ENCODE measurements around the gene CST3. TPM values are rescaled to one million over a fixed set of nuclear protein-coding genes. Genes with fewer than 3 reads are reported as not detected.

The CST3 gene
- polyA plus RNA-seq, 1 donor (not counting 4 experiments of a cell fraction or from before 2014, with no cell fraction given): 194 TPM

DNA sequence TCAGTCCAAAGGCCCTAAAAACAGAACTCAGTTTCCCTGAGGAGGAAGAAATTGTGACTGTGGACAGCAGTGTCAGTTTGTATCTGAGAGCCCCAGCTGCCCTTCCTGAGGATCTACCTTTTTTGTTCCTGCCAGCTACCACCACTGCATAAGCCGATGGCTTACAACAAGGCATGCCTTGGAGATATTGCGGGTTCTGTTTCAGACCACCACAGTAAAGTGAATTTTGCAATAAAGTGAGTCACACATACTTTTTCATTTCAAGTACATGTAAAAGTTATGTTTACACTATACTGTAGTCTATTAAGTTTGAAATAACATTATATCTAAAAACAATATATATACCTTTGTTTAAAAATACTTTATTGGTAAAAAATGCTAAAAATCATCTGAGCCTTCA lies 9.6 kb upstream of the CST3 start:
- no peak overlapping the region for H3K4me2 ChIP-seq (ENCODE audit: control insufficient read depth, extremely low read depth, insufficient read depth, low read depth, low read length)
- H3K4me1 ChIP-seq (ENCODE audit: control insufficient read depth, extremely low read depth, insufficient read depth, low read length): peaks cover 4% of the 10 kb centered on the region
- no peak overlapping the region for H3K27ac ChIP-seq (ENCODE audit: control insufficient read depth, insufficient read depth, low read length)
- TF ChIP-seq CTCF (optimal IDR thresholded peaks at IDR 0.05 in 1 of 3, IDR thresholded peaks at IDR 0.05 in 1 of 3, conservative IDR thresholded peaks at IDR 0.05 in 1 of 3; ENCODE audit: extremely low read depth in 1 of 3, insufficient read depth in 2 of 3, low read length in 3 of 3) (no peak), EZH2 (IDR thresholded peaks at IDR 0.05; ENCODE audit: low read length) (no peak)
- H3K79me2 ChIP-seq (ENCODE audit: control insufficient read depth, insufficient read depth, low read length): no peaks in the 10 kb centered on the region
- FAIRE-seq (no peak), DNase-seq (ENCODE audit: low read depth, low spot score) (no peak)
- H3K9me1 ChIP-seq (ENCODE audit: control insufficient read depth, extremely low read depth, insufficient read depth, low read length): no peaks in the 10 kb centered on the region
- H2AFZ ChIP-seq (ENCODE audit: control insufficient read depth, low read length): no peak overlapping the region
- H3K9me3 ChIP-seq (ENCODE audit: control insufficient read depth, low read depth, low read length): no peaks in the 10 kb centered on the region
- no peaks in the 10 kb centered on the region for H3K36me3 ChIP-seq (ENCODE audit: control insufficient read depth in 2 of 2, extremely low read depth in 1 of 2, insufficient read depth in 2 of 2, low read length in 2 of 2)
- H3K27me3 ChIP-seq (ENCODE audit: control insufficient read depth, extremely low read depth, insufficient read depth, low read length): no peaks in the 10 kb centered on the region
- H3K4me3 ChIP-seq (ENCODE audit: control insufficient read depth in 2 of 3, extremely low read depth in 1 of 3, insufficient read depth in 2 of 3, low read depth in 1 of 3, low read length in 3 of 3): no peak overlapping the region
- dilution Hi-C loops (cut with MboI; ENCODE audit: extremely low pct_ligation_motif_present, low sequenced_read_pairs): no loop called here
- H3K9ac ChIP-seq (ENCODE audit: control insufficient read depth, extremely low read depth, insufficient read depth, low read length): no peak overlapping the region
- H4K20me1 ChIP-seq (ENCODE audit: control insufficient read depth, extremely low read depth, insufficient read depth, low read length): no peaks in the 10 kb centered on the region

GRCh38 chr20:23646106-23646873 lies 8.5 kb upstream of the CST3 start:
- no peak for FAIRE-seq
- no peaks in the 10 kb centered on the region for H3K36me3 ChIP-seq (ENCODE audit: control insufficient read depth in 2 of 2, extremely low read depth in 1 of 2, insufficient read depth in 2 of 2, low read length in 2 of 2)
- H3K4me2 ChIP-seq (ENCODE audit: control insufficient read depth, extremely low read depth, insufficient read depth, low read depth, low read length): no peak overlapping the region
- H3K9ac ChIP-seq (ENCODE audit: control insufficient read depth, extremely low read depth, insufficient read depth, low read length): no peak overlapping the region
- H3K79me2 ChIP-seq (ENCODE audit: control insufficient read depth, insufficient read depth, low read length): no peaks in the 10 kb centered on the region
- TF ChIP-seq EZH2 (IDR thresholded peaks at IDR 0.05; ENCODE audit: low read length): no peak
- no peak for TF ChIP-seq CTCF (optimal IDR thresholded peaks at IDR 0.05 in 1 of 3, IDR thresholded peaks at IDR 0.05 in 1 of 3, conservative IDR thresholded peaks at IDR 0.05 in 1 of 3; ENCODE audit: extremely low read depth in 1 of 3, insufficient read depth in 2 of 3, low read length in 3 of 3)
- H3K27ac ChIP-seq (ENCODE audit: control insufficient read depth, insufficient read depth, low read length): no peak overlapping the region
- no peak overlapping the region for H2AFZ ChIP-seq (ENCODE audit: control insufficient read depth, low read length)
- no peaks in the 10 kb centered on the region for H4K20me1 ChIP-seq (ENCODE audit: control insufficient read depth, extremely low read depth, insufficient read depth, low read length)
- peaks cover 5% of the 10 kb centered on the region for H3K4me1 ChIP-seq (ENCODE audit: control insufficient read depth, extremely low read depth, insufficient read depth, low read length)
- H3K9me3 ChIP-seq (ENCODE audit: control insufficient read depth, low read depth, low read length): no peaks in the 10 kb centered on the region
- dilution Hi-C loops (cut with MboI; ENCODE audit: extremely low pct_ligation_motif_present, low sequenced_read_pairs): no loop called here
- H3K27me3 ChIP-seq (ENCODE audit: control insufficient read depth, extremely low read depth, insufficient read depth, low read length): no peaks in the 10 kb centered on the region
- no peak overlapping the region for H3K4me3 ChIP-seq (ENCODE audit: control insufficient read depth in 2 of 3, extremely low read depth in 1 of 3, insufficient read depth in 2 of 3, low read depth in 1 of 3, low read length in 3 of 3)
- H3K9me1 ChIP-seq (ENCODE audit: control insufficient read depth, extremely low read depth, insufficient read depth, low read length): no peaks in the 10 kb centered on the region
- no peak for DNase-seq (ENCODE audit: low read depth, low spot score)
